Right renal cortex interstitium (tissue), 3 donors: ENCODE results near the gene ANKS1B. TPM values are rescaled to one million over a fixed set of nuclear protein-coding genes. Genes with fewer than 3 reads are reported as not detected.

Experiments used
- DNase-seq, 3 donors: peaks; one replicate each; pipeline ENCODE4 v3.0.0-alpha.2; 2013; ENCODE audit warnings: low read depth in 3 of 3, low spot score in 2 of 3
- polyA plus RNA-seq, 3 donors: library from polyadenylated mRNA; unstranded; fragments of 120-200 nt; gene quantifications; one replicate each; pipeline ENCODE4 v1.2.1, GENCODE V29; 2013; ENCODE audit not compliant: insufficient read length in 3 of 3

ANKS1B gene
- polyA plus RNA-seq, 3 donors: 3.8 to 4.8 (median 4.3) TPM

GRCh38 chr12:98725476-98726247, 1259.1 kb downstream of the ANKS1B start:
- DNase-seq: no peak

GRCh38 chr12:98724384-98725155, 1260.2 kb downstream of the ANKS1B start:
- DNase-seq: no peak

GRCh38 chr12:98721204-98721702, 1263.5 kb downstream of the ANKS1B start:
- no peak for DNase-seq

GRCh38 chr12:98719515-98720504, 1264.9 kb downstream of the ANKS1B start:
- no peak for DNase-seq

GRCh38 chr12:98714426-98714825, 1270.3 kb downstream of the ANKS1B start:
- DNase-seq: no peak

- DNase-seq: no peak
Observed at GRCh38 chr12:98709022-98709421, 1275.7 kb downstream of the ANKS1B start.

- DNase-seq: no peak
Observed at GRCh38 chr12:98701166-98701565, 1283.6 kb downstream of the ANKS1B start.

GRCh38 chr12:98699586-98699985, 1285.2 kb downstream of the ANKS1B start:
- DNase-seq: no peak

- peak in 2 of 3 donors; percentile 7 to 18 for DNase-seq
Observed at GRCh38 chr12:98698603-98699463, 1285.9 kb downstream of the ANKS1B start.

GRCh38 chr12:98697209-98697608, 1287.5 kb downstream of the ANKS1B start:
- DNase-seq: no peak

- no peak for DNase-seq
Observed at GRCh38 chr12:98696036-98696646, 1288.6 kb downstream of the ANKS1B start.

GRCh38 chr12:98691351-98691750, 1293.4 kb downstream of the ANKS1B start:
- no peak for DNase-seq

GRCh38 chr12:98686603-98687002, 1298.1 kb downstream of the ANKS1B start:
- DNase-seq: no peak

Other genes starting within 250 kb of the ANKS1B start
- 10 to 100 TPM; 23.7 to 26.7 (median 24.4) TPM for gene BLTP3B, start 157.9 kb upstream of the ANKS1B start, polyA plus RNA-seq
- gene ACTR6, start 215.9 kb upstream of the ANKS1B start, polyA plus RNA-seq: 10 to 100 TPM; 37.6 to 43.0 (median 42.9) TPM